Thyroid gland (tissue), 4 donors: ENCODE measurements around the gene FERMT3.

Experiments
- POLR2A ChIP-seq, 2 donors: fragments of 450-650 bp; IDR thresholded peaks; one replicate each; pipeline ENCODE4 v1.6.1; 2017; ENCODE audit warnings: antibody characterized with exemption in 2 of 2, mild to moderate bottlenecking in 2 of 2, moderate library complexity in 1 of 2
- TF ChIP-seq, protein P1 (sequence below), 6 experiments: fragments of 200-600 bp in 3 of 6; fragments of 450-650 bp in 3 of 6; sonication (generic) in 3 of 6; IDR thresholded peaks; one replicate each; pipeline ENCODE4 v1.5.1; 2016 to 2019; ENCODE audit warnings: antibody characterized with exemption in 6 of 6, mild to moderate bottlenecking in 2 of 6, inconsistent platforms in 1 of 6, moderate library complexity in 1 of 6

DNA sequence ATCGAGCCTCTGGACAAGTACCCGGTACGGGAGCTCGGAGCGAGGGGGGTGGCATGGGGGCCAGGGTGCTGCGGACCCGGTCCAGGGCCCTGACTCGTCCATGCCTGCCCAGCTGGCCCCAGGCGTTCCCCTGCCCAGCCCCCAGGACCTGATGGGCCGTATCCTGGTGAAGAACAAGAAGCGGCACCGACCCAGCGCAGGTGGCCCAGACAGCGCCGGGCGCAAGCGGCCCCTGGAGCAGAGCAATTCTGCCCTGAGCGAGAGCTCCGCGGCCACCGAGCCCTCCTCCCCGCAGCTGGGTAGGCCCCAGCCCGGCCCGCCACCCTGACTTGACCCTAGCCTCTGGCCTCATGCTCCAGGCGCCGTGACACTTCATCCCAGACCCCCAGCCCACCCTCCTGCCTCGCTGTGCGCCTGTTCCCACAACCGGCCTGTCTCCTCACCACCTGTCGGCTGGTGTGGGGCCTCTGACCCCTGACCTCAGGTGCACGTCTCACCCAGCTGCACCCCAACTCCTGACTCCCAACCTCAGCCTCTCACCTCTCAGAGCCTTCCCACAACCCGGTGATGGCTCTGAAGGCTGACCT, 52.5 kb downstream of the FERMT3 start:
- TF ChIP-seq, protein P1, sequence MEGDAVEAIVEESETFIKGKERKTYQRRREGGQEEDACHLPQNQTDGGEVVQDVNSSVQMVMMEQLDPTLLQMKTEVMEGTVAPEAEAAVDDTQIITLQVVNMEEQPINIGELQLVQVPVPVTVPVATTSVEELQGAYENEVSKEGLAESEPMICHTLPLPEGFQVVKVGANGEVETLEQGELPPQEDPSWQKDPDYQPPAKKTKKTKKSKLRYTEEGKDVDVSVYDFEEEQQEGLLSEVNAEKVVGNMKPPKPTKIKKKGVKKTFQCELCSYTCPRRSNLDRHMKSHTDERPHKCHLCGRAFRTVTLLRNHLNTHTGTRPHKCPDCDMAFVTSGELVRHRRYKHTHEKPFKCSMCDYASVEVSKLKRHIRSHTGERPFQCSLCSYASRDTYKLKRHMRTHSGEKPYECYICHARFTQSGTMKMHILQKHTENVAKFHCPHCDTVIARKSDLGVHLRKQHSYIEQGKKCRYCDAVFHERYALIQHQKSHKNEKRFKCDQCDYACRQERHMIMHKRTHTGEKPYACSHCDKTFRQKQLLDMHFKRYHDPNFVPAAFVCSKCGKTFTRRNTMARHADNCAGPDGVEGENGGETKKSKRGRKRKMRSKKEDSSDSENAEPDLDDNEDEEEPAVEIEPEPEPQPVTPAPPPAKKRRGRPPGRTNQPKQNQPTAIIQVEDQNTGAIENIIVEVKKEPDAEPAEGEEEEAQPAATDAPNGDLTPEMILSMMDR (IDR thresholded peaks at IDR 0.05): no peak
- no peak for TF ChIP-seq POLR2A (IDR thresholded peaks at IDR 0.05)
